Measurements from ENCODE around the gene EEF2KMT.

The EEF2KMT gene

GRCh38 chr16:5040451-5040850, 57.1 kb downstream of the EEF2KMT start:
- no peak for DNase-seq

GRCh38 chr16:5036228-5037156, 61.1 kb downstream of the EEF2KMT start:
- DNase-seq, result no peak

GRCh38 chr16:5035909-5036227, 61.7 kb downstream of the EEF2KMT start:
- no peak for DNase-seq

Data from NCI-H526 (cell line).